Neutrophil (primary cell): ENCODE measurements around the gene PPP1R14C.

Experiments
- H3K27ac ChIP-seq: fragments of 200-600 bp; sonication (generic); 2 replicates; pipeline ENCODE4 v1.5.1; 2016; ENCODE audit warnings: mild to moderate bottlenecking, moderate library complexity
- H3K27me3 ChIP-seq: fragments of 200-600 bp; sonication (generic); 2 replicates; pipeline ENCODE4 v1.6.0; 2016; ENCODE audit warnings: mild to moderate bottlenecking
- H3K36me3 ChIP-seq: fragments of 200-600 bp; sonication (generic); 2 replicates; pipeline ENCODE4 v1.5.1; 2017
- H3K4me1 ChIP-seq, 2 experiments: fragments of 200-600 bp in 1 of 2; sonication (generic) in 1 of 2; 1 replicate in 1 of 2; 2 replicates in 1 of 2; pipeline versions ENCODE4 v1.5.1 to v1.6.1; 2013 to 2016; ENCODE audit warnings: low read depth in 1 of 2, low read length in 1 of 2, mild to moderate bottlenecking in 1 of 2, moderate library complexity in 1 of 2; ENCODE audit not compliant: control insufficient read depth in 1 of 2, insufficient read depth in 1 of 2
- H3K4me3 ChIP-seq, 2 experiments: fragments of 200-600 bp in 1 of 2; sonication (generic) in 1 of 2; 1 replicate in 1 of 2; 2 replicates in 1 of 2; pipeline ENCODE4 v1.5.1; 2013 to 2016; ENCODE audit warnings: low read depth in 1 of 2, low read length in 1 of 2, mild to moderate bottlenecking in 1 of 2, moderate library complexity in 1 of 2
- H3K9me3 ChIP-seq: fragments of 200-600 bp; sonication (generic); 2 replicates; pipeline ENCODE4 v1.5.1; 2016
- TF ChIP-seq, protein P1 (sequence below): fragments of 200-600 bp; sonication (generic); IDR thresholded peaks from 2 replicates; pipeline ENCODE4 v1.5.1; 2016; ENCODE audit warnings: antibody characterized with exemption

Gene PPP1R14C

GRCh38 chr6:150286460-150286859 lies 143.6 kb downstream of the PPP1R14C start:
- no peaks in the 10 kb centered on the region for H3K9me3 ChIP-seq
- no peaks in the 10 kb centered on the region for H3K36me3 ChIP-seq
- H3K27me3 ChIP-seq, result peaks cover 30% of the 10 kb centered on the region
- TF ChIP-seq, protein P1, sequence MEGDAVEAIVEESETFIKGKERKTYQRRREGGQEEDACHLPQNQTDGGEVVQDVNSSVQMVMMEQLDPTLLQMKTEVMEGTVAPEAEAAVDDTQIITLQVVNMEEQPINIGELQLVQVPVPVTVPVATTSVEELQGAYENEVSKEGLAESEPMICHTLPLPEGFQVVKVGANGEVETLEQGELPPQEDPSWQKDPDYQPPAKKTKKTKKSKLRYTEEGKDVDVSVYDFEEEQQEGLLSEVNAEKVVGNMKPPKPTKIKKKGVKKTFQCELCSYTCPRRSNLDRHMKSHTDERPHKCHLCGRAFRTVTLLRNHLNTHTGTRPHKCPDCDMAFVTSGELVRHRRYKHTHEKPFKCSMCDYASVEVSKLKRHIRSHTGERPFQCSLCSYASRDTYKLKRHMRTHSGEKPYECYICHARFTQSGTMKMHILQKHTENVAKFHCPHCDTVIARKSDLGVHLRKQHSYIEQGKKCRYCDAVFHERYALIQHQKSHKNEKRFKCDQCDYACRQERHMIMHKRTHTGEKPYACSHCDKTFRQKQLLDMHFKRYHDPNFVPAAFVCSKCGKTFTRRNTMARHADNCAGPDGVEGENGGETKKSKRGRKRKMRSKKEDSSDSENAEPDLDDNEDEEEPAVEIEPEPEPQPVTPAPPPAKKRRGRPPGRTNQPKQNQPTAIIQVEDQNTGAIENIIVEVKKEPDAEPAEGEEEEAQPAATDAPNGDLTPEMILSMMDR, result no peak
- no peak overlapping the region for H3K27ac ChIP-seq
- no peak overlapping the region for H3K4me3 ChIP-seq
- no peaks in the 10 kb centered on the region for H3K4me1 ChIP-seq

GRCh38 chr6:150286912-150287311 lies 144.1 kb downstream of the PPP1R14C start:
- H3K27ac ChIP-seq, result no peak overlapping the region
- no peaks in the 10 kb centered on the region for H3K9me3 ChIP-seq
- no peaks in the 10 kb centered on the region for H3K36me3 ChIP-seq
- TF ChIP-seq, protein P1, result no peak
- no peaks in the 10 kb centered on the region for H3K4me1 ChIP-seq
- H3K4me3 ChIP-seq, result no peak overlapping the region
- peaks cover 26% of the 10 kb centered on the region for H3K27me3 ChIP-seq

DNA sequence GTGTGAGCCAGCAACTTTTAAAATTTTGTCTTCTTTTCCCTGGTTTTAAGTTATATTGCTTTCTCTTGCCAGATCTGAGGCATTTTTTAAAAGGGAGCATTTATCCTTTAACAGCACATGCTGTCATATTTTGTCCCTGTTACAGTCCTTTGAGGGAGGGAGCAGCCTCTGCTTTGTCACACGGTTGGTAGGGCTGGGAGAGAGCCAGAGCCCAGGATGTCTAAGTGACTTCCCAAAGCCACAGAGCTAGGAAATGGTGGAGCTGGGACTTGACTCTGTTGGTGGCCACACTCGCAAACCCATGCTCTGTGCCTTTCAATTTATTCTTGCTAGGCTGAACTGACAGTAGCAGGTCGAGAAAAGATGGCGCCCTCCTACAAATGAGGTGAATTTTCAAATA lies 145.6 kb downstream of the PPP1R14C start:
- peaks cover 19% of the 10 kb centered on the region for H3K27me3 ChIP-seq
- H3K4me3 ChIP-seq, result no peak overlapping the region
- no peaks in the 10 kb centered on the region for H3K9me3 ChIP-seq
- no peaks in the 10 kb centered on the region for H3K4me1 ChIP-seq
- no peaks in the 10 kb centered on the region for H3K36me3 ChIP-seq
- H3K27ac ChIP-seq, result no peak overlapping the region
- TF ChIP-seq, protein P1, result no peak

- TF ChIP-seq, protein P1, result no peak
- peaks cover 12% of the 10 kb centered on the region for H3K27me3 ChIP-seq
- H3K27ac ChIP-seq, result no peak overlapping the region
- H3K4me1 ChIP-seq, result no peaks in the 10 kb centered on the region
- no peak overlapping the region for H3K4me3 ChIP-seq
- H3K9me3 ChIP-seq, result no peaks in the 10 kb centered on the region
- H3K36me3 ChIP-seq, result no peaks in the 10 kb centered on the region
Observed at GRCh38 chr6:150289454-150290071, 146.7 kb downstream of the PPP1R14C start.

DNA sequence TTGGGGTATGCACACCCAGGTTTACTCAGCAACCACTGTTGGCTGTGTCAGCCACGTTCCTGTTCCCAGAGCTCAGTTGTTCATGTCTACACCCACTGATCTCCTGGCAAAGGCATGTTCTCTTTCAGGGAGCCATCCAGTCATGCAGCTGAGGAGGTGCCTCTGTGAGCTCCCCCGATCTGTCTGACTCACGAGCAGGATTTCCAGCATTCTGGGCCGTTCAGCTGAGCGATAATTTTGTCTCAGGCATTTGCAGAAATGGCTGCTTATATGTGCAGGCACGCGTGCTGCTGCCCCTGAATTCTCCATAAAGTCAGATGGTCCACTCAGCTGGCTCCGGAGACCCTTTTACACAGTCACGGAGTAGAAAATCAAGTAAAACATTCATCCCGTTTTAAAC lies 147.6 kb downstream of the PPP1R14C start:
- Histone ChIP-seq H3K27ac (no peak overlapping the region), H3K4me3 (no peak overlapping the region)

More for the DNA sequence above, 147.6 kb downstream of the PPP1R14C start:
- Histone ChIP-seq H3K9me3 (no peaks in the 10 kb centered on the region), H3K4me1 (no peaks in the 10 kb centered on the region), H3K36me3 (no peaks in the 10 kb centered on the region), H3K27me3 (peaks cover 8% of the 10 kb centered on the region)
- TF ChIP-seq, protein P1, result no peak
